GF-D8 (cell line): ENCODE data around the gene RPL13.

ENCODE experiments used
- DNase-seq: peaks from one replicate; lab custom pipeline; 2025; lab: John Stamatoyannopoulos, UW

Gene RPL13

DNA sequence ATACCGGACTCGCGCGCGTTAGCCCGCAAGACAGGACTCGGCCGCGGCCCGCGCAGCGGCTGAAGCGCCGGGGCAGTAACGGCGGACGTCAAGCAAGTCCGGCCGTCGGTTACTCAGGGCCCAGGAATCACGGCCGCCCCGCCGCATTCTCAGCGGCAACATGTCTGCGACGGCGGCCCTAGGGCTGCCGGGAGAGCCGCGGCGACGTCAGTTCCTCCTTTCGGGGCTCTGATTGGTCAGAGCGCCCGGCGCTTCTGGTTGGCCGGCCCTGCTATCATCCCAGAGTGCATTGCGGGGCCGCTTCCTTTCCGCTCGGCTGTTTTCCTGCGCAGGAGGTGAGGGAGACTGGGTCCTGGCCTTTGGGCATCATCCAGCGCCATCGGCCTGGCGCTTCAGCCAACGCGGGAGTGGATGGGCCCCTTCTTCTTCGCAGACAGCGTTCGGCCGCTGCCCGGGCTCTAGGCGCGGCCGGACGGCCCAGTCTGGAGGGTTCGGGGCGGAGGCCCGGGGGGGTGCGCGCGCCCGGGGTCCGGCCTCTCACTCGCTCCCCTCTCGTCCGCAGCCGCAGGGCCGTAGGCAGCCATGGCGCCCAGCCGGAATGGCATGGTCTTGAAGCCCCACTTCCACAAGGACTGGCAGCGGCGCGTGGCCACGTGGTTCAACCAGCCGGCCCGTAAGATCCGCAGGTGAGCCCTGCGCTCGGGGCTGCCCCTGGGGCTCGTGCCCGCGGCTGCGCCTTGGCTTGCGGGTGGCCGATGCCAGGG lies at the start of gene RPL13:
TSS of gene RPL13 (plus strand) at position 305 of the 764 bp plus-strand sequence. CDS start at position 583, 278 bp downstream.
- DNase-seq, result peak; percentile 82

DNA sequence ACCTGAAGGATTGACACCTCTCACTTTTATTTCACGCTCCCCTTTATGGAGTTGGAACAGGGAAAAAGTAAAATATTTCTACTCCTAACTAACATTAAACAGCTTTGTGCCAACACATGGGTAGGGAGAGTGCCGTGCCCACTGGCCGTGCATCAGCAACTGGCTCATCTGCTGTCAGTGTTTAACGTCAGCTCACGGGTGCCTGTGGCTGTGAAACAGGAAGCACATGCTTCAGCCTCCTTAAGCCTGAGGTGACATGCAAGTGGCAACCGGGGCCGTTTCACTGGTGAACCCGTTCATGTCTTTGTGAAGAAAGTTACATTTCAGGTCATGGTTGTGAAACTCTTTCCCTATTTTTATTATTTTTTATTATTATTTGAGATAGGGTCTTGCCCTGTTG lies 49.1 kb upstream of the RPL13 start:
- no peak for DNase-seq

DNA sequence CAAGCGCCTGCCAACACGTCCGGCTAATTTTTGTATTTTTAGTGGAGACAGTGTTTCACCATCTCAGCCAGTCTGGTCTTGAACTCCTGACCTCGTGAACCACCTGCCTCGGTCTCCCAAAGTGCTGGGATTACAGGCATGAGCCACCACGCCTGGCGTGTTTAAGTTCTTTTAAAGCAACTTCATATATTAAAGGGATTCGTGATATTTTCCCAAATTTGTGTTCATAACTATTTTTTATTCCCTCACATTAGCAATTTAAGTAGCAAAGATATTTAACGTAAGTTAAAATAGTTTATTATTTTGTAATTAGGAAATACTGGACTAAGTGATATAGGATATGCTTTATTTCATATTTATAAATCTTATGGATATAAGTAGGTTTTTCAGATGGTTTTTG lies 48.0 kb upstream of the RPL13 start:
- DNase-seq, result no peak

DNA sequence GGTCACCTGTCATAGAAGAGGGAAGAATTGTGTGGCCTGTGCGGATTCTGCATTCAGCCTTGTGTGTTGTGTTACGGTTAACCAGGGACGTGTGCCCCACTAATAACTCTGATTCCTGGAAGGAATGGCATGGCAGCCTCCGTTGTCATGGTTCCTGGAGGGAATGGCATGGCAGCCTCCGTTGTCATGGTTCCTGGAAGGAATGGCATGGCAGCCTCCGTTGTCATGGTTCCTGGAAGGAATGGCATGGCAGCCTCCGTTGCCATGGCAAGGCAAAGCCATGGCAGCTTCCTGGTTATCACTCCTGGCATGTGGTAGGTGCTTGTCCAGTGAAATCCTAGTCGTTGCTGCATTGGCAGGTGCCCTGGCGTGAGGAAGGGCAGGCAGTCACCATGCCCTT lies 43.4 kb upstream of the RPL13 start:
- no peak for DNase-seq

DNA sequence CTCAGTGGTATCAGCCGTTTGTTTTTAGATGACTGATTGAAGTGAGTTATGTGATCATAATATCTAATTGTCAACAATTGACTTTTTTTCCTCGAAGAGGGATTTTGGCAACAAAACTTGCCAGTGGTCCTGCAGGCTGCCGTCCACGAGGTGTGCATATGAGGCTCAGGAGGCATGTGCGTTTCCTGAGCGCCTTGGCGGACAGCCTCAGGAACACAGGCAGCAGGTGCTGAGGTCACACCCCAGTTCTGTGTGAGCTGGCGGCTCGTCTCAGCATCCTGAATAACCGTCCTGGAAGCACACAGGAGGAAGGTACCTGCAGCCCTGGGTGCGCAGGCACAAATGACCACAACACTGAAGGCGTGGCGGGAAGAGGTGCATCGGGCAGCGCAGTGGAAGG lies 40.6 kb upstream of the RPL13 start:
- no peak for DNase-seq

DNA sequence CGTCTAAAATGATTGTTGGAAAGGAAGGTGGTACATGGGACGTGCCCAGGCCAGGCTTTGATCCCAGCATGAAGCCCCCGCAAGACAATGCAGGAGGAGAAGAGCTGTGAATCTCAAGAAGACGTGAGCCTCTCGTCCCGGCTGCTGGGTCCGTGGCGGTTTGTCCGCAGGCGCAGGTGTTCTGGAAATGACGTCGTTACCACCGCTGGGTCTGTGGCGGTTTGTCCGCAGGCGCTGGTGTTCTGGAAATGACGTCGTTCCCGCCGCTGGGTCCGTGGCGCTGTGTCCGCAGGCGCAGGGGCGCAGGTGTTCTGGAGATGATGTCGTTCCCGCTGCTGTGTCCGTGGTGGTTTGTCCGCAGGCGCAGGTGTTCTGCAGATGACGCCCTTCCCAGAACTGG lies 38.2 kb upstream of the RPL13 start:
- no peak for DNase-seq

DNA sequence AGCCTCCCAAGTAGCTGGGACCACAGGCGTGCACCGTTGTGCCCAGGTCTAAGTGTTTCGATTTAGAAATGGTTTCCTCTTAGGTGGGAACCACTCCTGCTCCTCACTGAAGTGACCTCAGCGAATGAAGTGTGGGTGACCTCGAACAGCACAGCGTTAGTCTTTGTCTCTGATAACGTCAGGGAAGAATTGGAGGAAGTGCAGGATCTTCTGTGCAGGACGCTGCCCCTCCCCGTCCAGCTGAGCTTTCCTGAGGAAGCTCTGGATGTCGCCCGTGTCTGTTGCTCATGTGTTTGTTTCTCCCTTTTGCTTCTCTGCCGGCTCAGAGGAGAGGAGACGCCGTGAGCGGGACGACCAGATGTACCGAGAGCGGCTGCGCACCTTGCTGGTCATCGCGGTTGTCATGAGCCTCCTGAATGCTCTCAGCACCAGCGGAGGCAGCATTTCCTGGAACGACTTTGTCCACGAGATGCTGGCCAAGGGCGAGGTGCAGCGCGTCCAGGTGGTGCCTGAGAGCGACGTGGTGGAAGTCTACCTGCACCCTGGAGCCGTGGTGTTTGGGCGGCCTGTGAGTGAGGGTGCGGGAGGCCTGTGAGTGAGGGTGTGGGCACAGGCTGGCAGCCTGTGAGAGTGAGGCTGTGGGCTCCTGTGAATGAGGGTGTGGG lies 36.7 kb upstream of the RPL13 start:
- no peak for DNase-seq

DNA sequence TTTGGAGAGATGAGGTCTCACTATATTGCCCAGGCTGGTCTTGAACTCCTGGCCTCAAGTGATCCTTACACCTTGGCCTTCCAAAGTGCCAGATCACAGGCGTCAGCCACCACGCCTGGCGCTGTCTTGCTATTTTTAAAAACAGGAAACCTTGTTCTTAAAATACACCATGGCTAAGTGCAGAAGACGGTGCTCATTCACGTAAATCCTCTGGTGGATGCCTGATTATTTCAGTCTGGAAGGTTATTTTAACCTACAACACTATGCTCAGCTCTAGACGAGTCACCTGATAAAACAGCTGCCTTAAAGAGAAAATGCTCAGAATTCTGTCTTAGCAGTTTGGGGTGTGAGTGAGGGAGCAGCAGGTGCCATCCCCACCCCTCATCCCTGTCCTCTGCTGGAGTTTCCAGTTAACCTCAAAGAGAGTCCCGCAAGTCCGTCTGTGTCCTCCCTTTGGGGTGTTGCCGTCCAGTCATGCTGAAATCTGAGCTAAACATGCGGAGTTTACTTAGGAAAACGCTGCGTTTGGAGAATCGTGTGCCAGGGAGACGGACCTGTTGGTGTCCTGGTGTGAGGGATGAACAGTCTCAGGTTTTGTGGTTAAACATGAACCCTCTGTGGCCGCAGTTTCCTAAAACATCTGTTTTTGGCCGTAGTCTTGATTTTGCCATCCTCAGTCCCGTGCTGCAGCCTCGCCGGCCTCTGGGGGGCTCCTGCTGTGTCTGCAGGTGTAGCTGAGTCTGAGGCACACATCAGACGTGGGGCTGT lies 35.2 kb upstream of the RPL13 start:
- DNase-seq, result no peak

DNA sequence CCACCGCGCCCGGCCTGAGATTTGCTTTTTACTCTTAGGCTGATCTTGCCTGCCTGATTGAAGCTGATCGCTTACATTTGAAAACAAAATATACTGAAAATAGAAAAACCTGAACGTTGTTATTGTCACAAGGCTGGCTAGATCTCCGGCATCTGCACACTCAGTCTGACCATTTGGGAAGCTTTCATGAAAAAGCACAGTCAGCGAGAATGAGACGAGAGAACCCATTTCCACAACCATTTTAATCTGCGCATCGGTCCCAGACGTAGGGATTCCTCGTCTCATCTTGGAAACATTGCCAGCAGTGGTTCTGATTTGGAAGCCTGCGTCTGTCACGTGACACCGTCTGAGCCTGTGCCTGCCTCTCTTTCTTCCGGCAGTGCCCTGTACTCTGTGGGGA lies 31.4 kb upstream of the RPL13 start:
- no peak for DNase-seq

DNA sequence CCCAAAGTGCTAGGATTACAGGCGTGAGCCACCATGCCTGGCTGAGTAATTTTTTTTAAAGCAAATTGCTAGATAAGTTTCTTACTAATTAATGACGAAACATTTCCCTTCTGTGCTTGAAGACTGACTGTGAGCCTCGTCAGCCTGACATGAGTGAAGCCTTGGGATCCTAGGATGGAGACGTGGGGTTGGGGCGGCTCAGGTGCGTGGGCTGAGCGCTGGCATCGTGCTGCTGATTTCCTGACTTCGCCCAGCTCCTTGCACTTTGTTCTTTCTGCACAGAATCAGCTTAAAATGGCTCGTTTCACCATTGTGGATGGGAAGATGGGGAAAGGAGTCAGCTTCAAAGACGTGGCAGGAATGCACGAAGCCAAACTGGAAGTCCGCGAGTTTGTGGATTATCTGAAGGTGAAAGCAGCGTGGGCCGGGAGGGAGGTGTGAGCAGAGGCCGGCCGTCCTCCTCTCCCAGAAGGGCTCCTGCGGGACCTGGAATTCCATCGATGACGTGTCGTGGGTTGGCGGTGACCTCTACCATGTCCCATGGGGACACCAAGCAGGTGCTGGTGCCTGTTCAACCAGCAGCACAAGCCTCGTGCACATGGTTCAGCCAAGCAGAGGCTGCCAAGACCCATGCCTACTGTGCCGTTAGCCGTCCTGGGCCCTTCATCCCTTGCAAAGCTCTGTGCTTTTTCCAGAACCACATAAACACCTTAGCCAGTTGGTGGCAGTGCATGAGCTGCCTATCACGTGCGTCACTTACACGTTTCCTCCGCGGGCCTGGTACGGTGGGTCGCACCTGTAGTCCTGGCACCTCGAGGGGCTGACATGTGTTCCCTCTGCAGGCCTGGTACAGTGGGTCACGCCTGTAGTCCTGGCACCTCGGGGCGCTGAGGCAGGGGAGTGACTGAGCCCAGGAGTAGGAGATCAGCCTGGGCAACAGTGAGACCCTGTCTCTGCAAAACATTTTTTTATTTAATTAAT lies 29.8 kb upstream of the RPL13 start:
- DNase-seq, result no peak

DNA sequence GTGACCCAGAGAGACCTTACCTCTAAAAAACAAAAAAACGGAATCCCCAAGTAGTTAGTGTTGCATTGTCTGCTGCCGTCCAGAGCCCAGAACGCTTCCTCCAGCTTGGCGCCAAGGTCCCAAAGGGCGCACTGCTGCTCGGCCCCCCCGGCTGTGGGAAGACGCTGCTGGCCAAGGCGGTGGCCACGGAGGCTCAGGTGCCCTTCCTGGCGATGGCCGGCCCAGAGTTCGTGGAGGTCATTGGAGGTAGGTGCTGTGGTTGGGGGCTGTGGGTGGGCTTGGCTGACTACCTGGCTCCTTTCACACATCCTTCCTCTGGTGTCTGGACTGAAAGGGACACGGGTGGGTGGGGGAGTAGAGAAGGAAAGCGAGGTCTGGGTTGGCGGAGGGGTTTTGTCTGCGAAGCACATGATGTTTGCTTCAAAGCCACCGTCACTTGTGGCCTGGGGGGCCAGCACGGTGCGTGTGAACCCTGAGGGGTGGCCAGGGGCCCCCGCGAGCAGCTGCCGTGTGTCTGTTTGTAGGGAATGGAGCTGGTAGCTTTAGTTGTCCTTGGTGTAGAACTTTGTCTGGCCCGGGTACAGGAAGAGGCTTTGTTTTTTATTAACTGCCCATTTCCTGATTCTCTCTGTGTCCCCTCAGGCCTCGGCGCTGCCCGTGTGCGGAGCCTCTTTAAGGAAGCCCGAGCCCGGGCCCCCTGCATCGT lies 28.5 kb upstream of the RPL13 start:
- no peak for DNase-seq

DNA sequence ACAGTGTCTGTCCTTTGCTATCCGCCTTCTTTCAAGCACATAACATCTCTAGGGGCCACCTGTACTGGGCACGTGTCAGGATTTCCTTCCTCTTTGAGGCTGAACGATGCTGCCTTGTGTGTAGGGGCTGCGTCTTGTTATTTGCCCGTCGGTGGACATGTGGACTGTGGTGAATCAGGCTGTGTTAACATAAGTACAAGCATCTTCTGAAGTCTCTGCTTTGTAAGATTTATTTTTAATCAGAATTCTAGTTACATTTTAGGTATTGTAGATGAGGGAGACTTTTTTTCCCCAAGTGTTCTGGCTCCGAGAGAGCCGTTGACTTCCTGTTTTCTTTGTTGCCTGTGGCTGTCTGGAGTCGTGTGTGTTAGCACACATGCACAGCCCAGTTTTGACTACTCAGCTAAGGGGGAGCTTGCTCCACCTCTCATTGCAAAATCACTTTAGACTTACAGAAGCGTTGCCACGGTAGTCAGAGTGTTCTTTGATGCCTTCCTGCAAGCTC lies 26.2 kb upstream of the RPL13 start:
- peak; percentile 93 for DNase-seq

DNA sequence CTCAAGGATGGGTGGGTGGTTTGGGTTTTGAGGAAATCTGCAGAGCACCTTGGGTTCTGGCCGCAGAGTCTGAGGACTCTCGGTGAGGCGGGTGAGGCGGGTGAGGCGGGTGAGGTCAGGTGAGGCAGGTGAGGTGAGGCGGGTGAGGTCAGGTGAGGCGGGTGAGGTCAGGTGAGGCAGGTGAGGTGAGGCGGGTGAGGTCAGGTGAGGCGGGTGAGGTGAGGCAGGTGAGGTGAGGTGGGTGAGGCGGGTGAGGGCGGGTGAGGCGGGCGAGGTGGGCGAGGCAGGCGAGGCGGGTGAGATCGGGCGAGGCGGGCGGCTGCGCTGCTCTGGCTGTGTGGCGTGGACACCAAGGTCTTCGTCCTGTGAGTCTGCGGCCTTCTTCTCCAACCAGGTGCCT lies 24.1 kb upstream of the RPL13 start:
- DNase-seq, result no peak

DNA sequence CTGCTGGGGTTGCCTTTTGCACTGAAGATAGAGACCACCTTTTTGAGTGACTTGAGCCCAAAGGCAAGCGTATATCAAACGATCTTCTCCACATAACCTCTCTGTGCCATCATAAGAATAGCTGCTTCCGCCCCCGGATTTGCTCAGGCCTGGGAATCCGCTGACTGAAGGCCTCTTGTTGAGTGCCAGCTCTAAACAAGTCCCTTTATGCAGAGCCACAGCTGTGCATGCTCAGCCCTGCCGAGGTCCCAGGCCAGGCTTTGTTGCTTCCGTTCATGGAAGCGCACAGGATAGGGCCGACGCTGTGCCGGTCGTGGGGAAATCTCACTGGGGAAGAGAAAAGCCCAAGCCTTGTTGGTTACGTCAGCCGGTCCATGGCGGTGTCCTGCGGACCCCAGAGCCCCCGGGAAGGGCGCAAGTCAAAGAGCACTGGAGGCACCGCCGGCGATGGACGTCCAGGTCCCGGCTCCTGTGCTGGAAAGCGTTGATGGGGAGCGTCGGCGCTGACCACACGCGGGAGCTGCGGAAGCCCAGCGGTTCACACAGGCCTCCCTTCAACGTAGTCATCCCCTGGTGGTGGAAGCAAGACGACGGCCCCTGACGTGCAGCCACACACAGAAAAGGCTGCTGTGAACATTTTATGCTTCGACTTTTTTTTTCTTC lies 23.5 kb upstream of the RPL13 start:
- no peak for DNase-seq

DNA sequence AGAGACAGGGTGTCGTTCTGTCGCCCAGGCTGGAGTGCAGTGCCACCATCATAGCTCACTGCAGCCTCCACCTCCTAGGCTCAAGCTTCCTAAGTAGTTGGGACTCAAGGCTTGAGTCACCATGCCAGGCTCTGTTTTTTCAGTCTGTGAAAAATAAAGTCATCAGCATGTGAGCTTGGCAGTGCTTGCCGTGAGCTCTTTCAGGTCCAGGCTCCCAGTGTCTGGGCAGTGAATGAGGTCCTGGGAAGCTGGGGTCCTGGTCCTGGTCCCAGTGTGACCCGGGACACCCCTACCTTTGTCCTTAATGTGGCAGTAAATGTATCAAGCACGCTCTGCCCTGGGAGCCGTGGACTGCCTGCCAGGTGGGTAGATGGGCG lies 22.9 kb upstream of the RPL13 start:
- DNase-seq, result no peak

DNA sequence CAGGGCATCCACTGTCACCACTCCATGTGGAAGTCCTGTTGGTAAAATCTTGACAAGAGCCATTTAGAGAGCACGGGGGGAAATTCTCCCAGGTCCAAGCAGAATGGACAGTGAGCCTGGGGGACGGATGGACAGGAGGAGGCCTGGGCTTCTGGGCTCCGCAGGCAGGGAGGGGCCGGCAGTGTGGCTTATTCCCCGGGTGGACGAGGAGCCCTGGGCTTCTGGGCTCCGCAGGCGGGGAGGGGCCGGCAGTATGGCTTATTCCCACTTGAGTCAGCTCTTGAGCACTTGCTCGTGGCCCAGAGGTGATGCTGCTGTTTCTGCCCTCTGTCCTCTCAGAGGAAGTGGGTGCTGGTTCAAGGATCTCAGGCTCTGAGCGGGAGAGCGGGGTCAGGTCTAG lies 22.2 kb upstream of the RPL13 start:
- no peak for DNase-seq

DNA sequence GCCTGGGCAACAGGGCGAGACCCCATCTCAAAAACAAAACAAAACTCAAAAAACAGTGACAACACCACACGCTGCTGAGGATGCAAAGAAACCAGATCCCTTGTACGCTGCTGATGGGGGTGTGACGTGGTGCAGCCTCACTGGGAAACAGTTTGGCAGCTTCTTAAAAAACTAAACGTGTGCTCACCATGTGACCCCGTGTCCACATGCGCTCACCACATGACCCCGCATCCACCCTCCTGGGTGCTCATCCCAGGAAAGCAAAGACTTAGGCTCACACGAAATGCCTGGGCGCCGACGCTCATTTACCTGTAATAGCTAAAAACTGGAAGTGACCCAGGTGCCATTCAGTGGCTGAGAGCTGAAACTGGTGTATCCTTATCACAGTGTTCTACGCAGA lies 19.9 kb upstream of the RPL13 start:
- no peak for DNase-seq

DNA sequence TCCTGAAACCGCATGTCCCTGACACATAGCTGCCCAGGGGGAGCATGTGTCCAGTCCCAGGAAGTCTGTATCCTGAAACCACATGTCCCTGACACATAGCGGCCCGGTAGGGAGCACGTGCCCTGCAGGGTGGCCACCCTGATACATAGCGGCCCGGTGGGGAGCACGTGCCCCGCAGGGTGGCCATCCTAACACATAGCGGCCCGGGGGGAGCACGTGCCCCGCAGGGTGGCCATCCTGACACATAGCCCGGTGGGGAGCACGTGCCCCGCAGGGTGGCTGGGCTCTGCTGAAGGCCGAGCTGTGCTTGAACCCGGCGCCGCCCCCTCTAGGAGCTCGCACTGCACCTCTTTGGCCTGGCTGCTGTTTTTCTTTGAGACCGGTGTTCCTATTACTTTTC lies 18.7 kb upstream of the RPL13 start:
- DNase-seq, result no peak

DNA sequence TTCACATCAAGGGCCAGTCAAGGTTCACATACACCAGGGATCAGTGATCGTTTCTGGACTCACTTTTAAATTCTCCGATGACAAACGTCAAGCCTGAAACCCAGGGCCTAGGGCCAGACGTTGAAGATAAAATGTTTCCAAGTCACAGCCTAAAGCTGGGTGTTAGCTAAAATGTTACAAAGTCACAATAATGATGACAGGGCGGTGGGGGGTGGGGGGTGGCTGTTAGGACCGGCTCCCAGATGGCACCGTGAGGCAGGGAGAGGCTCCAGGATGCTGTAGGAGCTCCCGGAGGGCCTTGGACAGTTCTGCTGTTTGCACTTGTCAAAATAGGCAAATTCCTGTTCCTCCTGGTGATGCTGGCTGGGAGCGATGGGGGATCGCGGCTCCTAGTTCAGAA lies 16.4 kb upstream of the RPL13 start:
- DNase-seq, result no peak

DNA sequence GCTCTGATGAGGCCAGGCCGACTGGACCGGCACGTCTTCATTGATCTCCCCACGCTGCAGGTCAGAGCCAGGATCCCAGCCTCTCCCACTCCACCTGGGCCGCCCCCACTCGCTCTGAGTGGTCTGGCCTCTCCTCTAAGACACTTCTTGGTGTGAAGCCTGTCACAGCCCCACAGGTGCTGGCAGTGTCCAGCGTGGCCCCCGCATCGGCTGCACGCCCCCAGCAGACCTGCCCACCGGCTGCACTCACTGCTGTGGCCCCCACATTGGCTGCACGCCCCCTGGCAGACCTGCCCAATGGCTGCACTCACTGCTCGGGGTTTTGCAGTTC lies 15.8 kb upstream of the RPL13 start:
- no peak for DNase-seq
